Activated CD8-positive, alpha-beta memory T cell treated with anti-CD3 and anti-CD28 coated beads for 24 hours (primary cell): ENCODE data around the gene POLN.

Source experiments
- DNase-seq: peaks from one replicate; pipeline ENCODE4 v3.0.0-alpha.2; 2020

Gene POLN

GRCh38 chr4:2103127-2103842 is 138.6 kb downstream of the POLN start:
- no peak for DNase-seq

GRCh38 chr4:2102045-2102883 is 139.7 kb downstream of the POLN start:
- no peak for DNase-seq

- no peak for DNase-seq
Measured at GRCh38 chr4:2101346-2102044, 140.4 kb downstream of the POLN start.

- DNase-seq: no peak
Measured at GRCh38 chr4:2096073-2096609, 145.8 kb downstream of the POLN start.

- no peak for DNase-seq
Measured at GRCh38 chr4:2095236-2096072, 146.5 kb downstream of the POLN start.

GRCh38 chr4:2094545-2094944 is 147.4 kb downstream of the POLN start:
- DNase-seq: no peak

- peak; percentile 40 for DNase-seq
Measured at GRCh38 chr4:2093265-2093664, 148.7 kb downstream of the POLN start.

GRCh38 chr4:2092669-2093053 is 149.3 kb downstream of the POLN start:
- peak; percentile 11 for DNase-seq

GRCh38 chr4:2091990-2092668 is 149.8 kb downstream of the POLN start:
- peak; percentile 43 for DNase-seq

GRCh38 chr4:2090642-2091041 is 151.3 kb downstream of the POLN start:
- DNase-seq: no peak

GRCh38 chr4:2089222-2089621 is 152.7 kb downstream of the POLN start:
- no peak for DNase-seq

GRCh38 chr4:2087170-2087569 is 154.8 kb downstream of the POLN start:
- peak; percentile 7 for DNase-seq

- peak; percentile 32 for DNase-seq
Measured at GRCh38 chr4:2085496-2085901, 156.4 kb downstream of the POLN start.

- DNase-seq: peak; percentile 52
Measured at GRCh38 chr4:2084316-2084715, 157.6 kb downstream of the POLN start.

- peak; percentile 11 for DNase-seq
Measured at GRCh38 chr4:2083826-2084160, 158.1 kb downstream of the POLN start.

- peak; percentile 47 for DNase-seq
Measured at GRCh38 chr4:2083116-2083825, 158.7 kb downstream of the POLN start.

GRCh38 chr4:2082627-2083026 is 159.3 kb downstream of the POLN start:
- DNase-seq: peak; percentile 28

- peak; percentile 30 for DNase-seq
Measured at GRCh38 chr4:2082118-2082517, 159.8 kb downstream of the POLN start.

GRCh38 chr4:2081540-2081939 is 160.4 kb downstream of the POLN start:
- peak; percentile 44 for DNase-seq

- DNase-seq: peak; percentile 40
Measured at GRCh38 chr4:2080429-2081300, 161.3 kb downstream of the POLN start.
